H1 (cell line): ENCODE results near the gene SLC1A1. TPM values are rescaled to one million over a fixed set of nuclear protein-coding genes. Genes with fewer than 3 reads are reported as not detected.

ENCODE experiments used
- GABPA ChIP-seq: IDR thresholded peaks from 2 replicates; pipeline ENCODE4 v1.6.1; 2011; ENCODE audit warnings: mild to moderate bottlenecking, low read length, moderate library complexity, borderline replicate concordance; ENCODE audit not compliant: insufficient read depth
- GTF2F1 ChIP-seq: IDR thresholded peaks from 2 replicates; pipeline ENCODE4 v1.6.1; 2012; ENCODE audit warnings: low read depth, low read length, improper control_type of control experiment, borderline replicate concordance
- NANOG ChIP-seq: IDR thresholded peaks from 2 replicates; pipeline ENCODE4 v1.6.1; 2011; ENCODE audit warnings: low read length, low read depth, mild to moderate bottlenecking, inconsistent platforms; ENCODE audit not compliant: insufficient read depth, poor library complexity, severe bottlenecking
- NRF1 ChIP-seq: IDR thresholded peaks from 2 replicates; pipeline ENCODE4 v1.6.1; 2011; ENCODE audit warnings: mild to moderate bottlenecking, low read depth, low read length, improper control_type of control experiment
- polyA plus RNA-seq, 7 experiments: library from polyadenylated mRNA; depleted of rRNA in 3 of 7; stranded (reverse) in 5 of 7; unstranded in 2 of 7; fragments of >200 nt in 5 of 7; fragments of 200-250 nt in 2 of 7; gene quantifications; 1 replicate in 5 of 7; 2 replicates in 1 of 7; 4 replicates in 1 of 7; pipeline versions ENCODE4 v1.2.1 to v1.2.3, GENCODE V29; 2011 to 2013; ENCODE audit warnings: missing spikeins in 2 of 7, mixed read lengths in 2 of 7
- total RNA-seq: library from RNA; stranded (reverse); fragmentation: NEBNext Ultra II Directional; extraction: Animal tissue kit (Norgen Biotek cat#: 25700); gene quantifications from 2 replicates; pipeline ENCODE4 v1.2.1, GENCODE V29; 2021

Gene SLC1A1
- total and polyA plus RNA-seq, 2 of the 8 experiments (the other 6 are each of a cell fraction or from before 2014, with no cell fraction given): 4.7 to 11.7 TPM

GRCh38 chr9:4585135-4585534, 94.9 kb downstream of the SLC1A1 start (continued):
- TF ChIP-seq GTF2F1 (no peak), NRF1 (no peak), NANOG (no peak), GABPA (no peak)
